Panc1 (cell line): ENCODE measurements around the gene CAPN2. TPM values are rescaled to one million over a fixed set of nuclear protein-coding genes. Genes with fewer than 3 reads are reported as not detected.
A peak's percentile ranks its signal among the peaks of the same experiment; 100 is the strongest.

ENCODE experiments used
- ATAC-seq: fragments of 200-7000 bp; cut with Tn5 transposase; 2 replicates; pipeline ENCODE4 v1.9.1; 2020; ENCODE audit warnings: mild to moderate bottlenecking, moderate library complexity
- BruUV-seq: library from RNA; stranded (reverse); fragments of 400-500 nt; replicated peaks from 2 replicates; lab custom pipeline; 2021; lab: Mats Ljungman, UMichigan
- CTCF ChIA-PET: fragments of 300-600 bp; sonication (Branson Sonifier 250); formaldehyde crosslinking; loops from one replicate; lab custom pipeline; 2022; ENCODE audit warnings: antibody characterized with exemption; lab: Charles Lee
- POLR2A ChIA-PET: fragments of 300-600 bp; sonication (Branson Sonifier 250); formaldehyde crosslinking; loops from one replicate; lab custom pipeline; 2022; ENCODE audit warnings: antibody characterized with exemption; lab: Charles Lee
- DNase-seq: peaks from one replicate; pipeline ENCODE4 v3.0.0-alpha.2; 2010; ENCODE audit warnings: low read depth, low spot score
- H3K27ac ChIP-seq: 2 replicates; pipeline ENCODE4 v1.5.1; 2011; ENCODE audit warnings: mild to moderate bottlenecking, low read length, inconsistent platforms
- H3K27me3 ChIP-seq: fragments of 200-500 bp; sonication (Bioruptor generic); 2 replicates; pipeline ENCODE4 v1.6.0; 2014; ENCODE audit warnings: low read length, inconsistent platforms; ENCODE audit not compliant: control insufficient read depth, insufficient read depth
- H3K36me3 ChIP-seq: fragments of 200-500 bp; sonication (Bioruptor generic); 2 replicates; pipeline ENCODE4 v1.5.1; 2014; ENCODE audit warnings: inconsistent platforms, mild to moderate bottlenecking, low read length, moderate library complexity; ENCODE audit not compliant: control insufficient read depth, insufficient read depth
- H3K4me1 ChIP-seq: 2 replicates; pipeline ENCODE4 v1.5.1; 2011; ENCODE audit warnings: inconsistent platforms, mild to moderate bottlenecking, low read length, moderate library complexity; ENCODE audit not compliant: control insufficient read depth, insufficient read depth
- H3K4me3 ChIP-seq, 2 experiments: 2 replicates each; pipeline ENCODE4 v1.5.1; 2011 to 2012; ENCODE audit warnings: low read depth in 2 of 2, low read length in 2 of 2, mild to moderate bottlenecking in 2 of 2, inconsistent platforms in 1 of 2, moderate library complexity in 1 of 2
- H3K9me3 ChIP-seq: fragments of 200-500 bp; sonication (Bioruptor generic); 2 replicates; pipeline ENCODE4 v1.5.1; 2014; ENCODE audit warnings: low read depth, mild to moderate bottlenecking, inconsistent platforms, low read length, moderate library complexity; ENCODE audit not compliant: control insufficient read depth, insufficient read depth
- CTCF ChIP-seq: fragments of 450-650 bp; IDR thresholded peaks from 2 replicates; pipeline ENCODE4 v1.5.1; 2017; ENCODE audit warnings: mild to moderate bottlenecking
- POLR2AphosphoS5 ChIP-seq: IDR thresholded peaks from 2 replicates; pipeline ENCODE4 v1.6.1; 2012; ENCODE audit warnings: mild to moderate bottlenecking, low read depth, low read length, moderate library complexity
- SIN3A ChIP-seq: IDR thresholded peaks from 2 replicates; pipeline ENCODE4 v1.6.1; 2012; ENCODE audit warnings: low read depth, mild to moderate bottlenecking, low read length, moderate library complexity, borderline replicate concordance; ENCODE audit not compliant: insufficient read depth
- TCF7L2 ChIP-seq: IDR thresholded peaks from 2 replicates; pipeline ENCODE4 v1.6.1; 2011; ENCODE audit warnings: mild to moderate bottlenecking, low read depth, low read length, inconsistent platforms
- in situ Hi-C: cut with HindIII; loops from 2 replicates; pipeline ENCODE4 v1.10.0; 2016; ENCODE audit warnings: low sequenced_read_pairs, low pct_unique_long_range_greater_than_20kb
- intact Hi-C: fragments of 100-400 bp; cut with micrococcal nuclease; formaldehyde crosslinking; loops from one replicate; pipeline ENCODE4 v1.10.0; 2022; ENCODE audit not compliant: unreplicated experiment
- total RNA-seq: library from RNA; stranded (reverse); gene quantifications from one replicate; pipeline ENCODE4 v1.2.1, GENCODE V29; 2021; ENCODE audit not compliant: unreplicated experiment
- TF ChIP-seq, protein P1 (sequence below), 2 experiments: IDR thresholded peaks; 2 replicates each; pipeline ENCODE4 v1.6.1; 2011 to 2012; ENCODE audit warnings: low read depth in 2 of 2, control low read depth in 1 of 2, low read length in 1 of 2, mild to moderate bottlenecking in 1 of 2, moderate library complexity in 1 of 2; ENCODE audit not compliant: insufficient read depth in 1 of 2

The CAPN2 gene
- total RNA-seq, 1 experiment from 2014 or later = 171 TPM

GRCh38 chr1:223718850-223719249 is 6.5 kb downstream of the CAPN2 start:
- Histone ChIP-seq H3K27me3 (no peaks in the 10 kb centered on the region), H3K36me3 (peaks cover 14% of the 10 kb centered on the region), H3K9me3 (no peaks in the 10 kb centered on the region), H3K4me1 (peaks cover 40% of the 10 kb centered on the region), H3K27ac (0 out of 2 replicates have a peak overlapping the region, but pooled peaks have one; percentile 18), H3K4me3 (no peak overlapping the region)
- no peak for TF ChIP-seq CTCF
- TF ChIP-seq TCF7L2 = no peak
- ATAC-seq (no peak), DNase-seq (no peak)
- in situ Hi-C loops (no loop called here), intact Hi-C loops (no loop called here)
- ChIA-PET POLR2A (no interaction called here), CTCF (no interaction called here)
- BruUV-seq = no TSS peak

GRCh38 chr1:223720971-223721591 is 8.7 kb downstream of the CAPN2 start:
- Histone ChIP-seq H3K27ac (peak overlapping the region; percentile 24; the same call in 1 of the 2 replicates), H3K27me3 (no peaks in the 10 kb centered on the region), H3K4me3 (no peak overlapping the region), H3K9me3 (no peaks in the 10 kb centered on the region), H3K36me3 (peaks cover 14% of the 10 kb centered on the region), H3K4me1 (peaks cover 23% of the 10 kb centered on the region)
- no TSS peak for BruUV-seq
- DNase-seq (no peak), ATAC-seq (no peak)
- intact Hi-C loops (no loop called here), in situ Hi-C loops (no loop called here)
- TF ChIP-seq CTCF (no peak), SIN3A (no peak), POLR2AphosphoS5 (no peak), TCF7L2 (no peak)
- TF ChIP-seq, protein P1, sequence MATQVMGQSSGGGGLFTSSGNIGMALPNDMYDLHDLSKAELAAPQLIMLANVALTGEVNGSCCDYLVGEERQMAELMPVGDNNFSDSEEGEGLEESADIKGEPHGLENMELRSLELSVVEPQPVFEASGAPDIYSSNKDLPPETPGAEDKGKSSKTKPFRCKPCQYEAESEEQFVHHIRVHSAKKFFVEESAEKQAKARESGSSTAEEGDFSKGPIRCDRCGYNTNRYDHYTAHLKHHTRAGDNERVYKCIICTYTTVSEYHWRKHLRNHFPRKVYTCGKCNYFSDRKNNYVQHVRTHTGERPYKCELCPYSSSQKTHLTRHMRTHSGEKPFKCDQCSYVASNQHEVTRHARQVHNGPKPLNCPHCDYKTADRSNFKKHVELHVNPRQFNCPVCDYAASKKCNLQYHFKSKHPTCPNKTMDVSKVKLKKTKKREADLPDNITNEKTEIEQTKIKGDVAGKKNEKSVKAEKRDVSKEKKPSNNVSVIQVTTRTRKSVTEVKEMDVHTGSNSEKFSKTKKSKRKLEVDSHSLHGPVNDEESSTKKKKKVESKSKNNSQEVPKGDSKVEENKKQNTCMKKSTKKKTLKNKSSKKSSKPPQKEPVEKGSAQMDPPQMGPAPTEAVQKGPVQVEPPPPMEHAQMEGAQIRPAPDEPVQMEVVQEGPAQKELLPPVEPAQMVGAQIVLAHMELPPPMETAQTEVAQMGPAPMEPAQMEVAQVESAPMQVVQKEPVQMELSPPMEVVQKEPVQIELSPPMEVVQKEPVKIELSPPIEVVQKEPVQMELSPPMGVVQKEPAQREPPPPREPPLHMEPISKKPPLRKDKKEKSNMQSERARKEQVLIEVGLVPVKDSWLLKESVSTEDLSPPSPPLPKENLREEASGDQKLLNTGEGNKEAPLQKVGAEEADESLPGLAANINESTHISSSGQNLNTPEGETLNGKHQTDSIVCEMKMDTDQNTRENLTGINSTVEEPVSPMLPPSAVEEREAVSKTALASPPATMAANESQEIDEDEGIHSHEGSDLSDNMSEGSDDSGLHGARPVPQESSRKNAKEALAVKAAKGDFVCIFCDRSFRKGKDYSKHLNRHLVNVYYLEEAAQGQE (IDR thresholded peaks at IDR 0.05; ENCODE audit: insufficient read depth in 1 of 2, low read depth in 2 of 2, low read length in 1 of 2) = no peak
- ChIA-PET CTCF (interaction anchor here (1.4 kb wide), 1 partner anchor 27 kb away, joined by 4 read pairs; no protein-coding TSS in a partner anchor), POLR2A (no interaction called here)
